ENCODE results near the gene UBASH3A.

Gene UBASH3A

DNA sequence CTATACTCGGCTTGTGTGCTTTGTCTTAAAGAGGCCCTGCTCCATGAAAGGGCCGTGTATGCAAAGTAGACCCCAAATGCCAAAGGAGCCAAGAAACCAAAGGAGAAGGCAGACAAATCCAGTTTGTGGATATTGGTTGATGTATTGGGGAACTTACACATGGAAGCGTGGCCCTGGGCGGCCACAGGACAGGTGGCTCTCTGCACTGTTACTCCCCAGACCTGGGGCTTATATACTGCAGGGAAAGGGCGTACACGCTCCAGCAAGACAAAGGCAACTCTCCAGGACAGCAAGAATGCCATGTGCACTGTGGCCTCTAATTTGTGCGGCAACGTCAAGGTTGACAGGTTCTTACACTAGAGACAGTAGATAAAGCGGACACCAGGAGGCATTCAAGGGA, 67.5 kb downstream of the UBASH3A start:
- DNase-seq, result no peak

DNA sequence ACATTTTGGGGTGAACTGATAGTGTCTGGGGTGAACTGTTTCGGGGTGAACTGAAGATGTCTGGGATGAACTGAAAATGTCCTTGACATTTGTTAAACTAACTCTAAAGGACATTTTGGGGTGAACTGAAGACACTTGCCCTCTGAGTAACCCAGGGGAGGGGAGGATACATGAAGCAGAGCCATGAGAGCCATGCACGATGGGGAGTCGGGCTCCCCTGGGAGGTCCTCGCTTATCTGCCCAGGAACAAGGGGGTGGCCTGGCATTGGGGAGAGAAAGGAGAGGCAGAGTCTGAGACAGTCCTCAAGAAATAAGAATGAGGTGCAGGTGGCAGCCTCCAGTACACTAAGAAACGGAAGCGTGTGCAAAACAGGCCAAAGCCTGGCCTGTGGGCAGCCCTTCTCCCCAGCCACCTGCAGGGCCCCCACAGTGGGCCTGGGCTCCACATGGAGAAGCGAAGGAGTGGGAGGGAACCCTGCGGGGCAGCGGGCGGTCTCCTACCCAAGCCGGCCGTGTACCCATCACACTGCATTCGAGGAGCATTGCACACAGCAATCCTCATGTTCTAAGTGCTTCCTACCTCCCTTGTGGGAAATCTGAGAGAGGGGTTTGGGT, 68.1 kb downstream of the UBASH3A start:
- no peak for DNase-seq

DNA sequence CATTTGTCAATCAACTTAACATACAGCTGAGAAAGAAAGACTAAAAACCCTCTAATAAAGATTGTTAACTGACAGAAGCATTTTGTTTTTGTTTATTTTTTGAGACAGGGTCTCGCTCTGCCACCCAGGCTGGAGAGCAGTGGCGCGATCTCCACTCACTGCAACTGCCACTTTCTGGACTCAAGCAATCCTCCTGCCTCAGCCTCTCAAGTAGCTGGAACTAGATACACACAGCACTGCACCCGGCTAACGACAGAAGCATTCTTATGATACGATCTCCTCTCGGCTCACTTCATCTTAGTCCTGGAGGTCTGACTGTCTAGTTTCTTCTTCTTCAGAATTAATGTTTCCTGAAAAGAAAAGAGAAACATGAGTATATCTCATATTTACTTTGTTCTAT, 68.8 kb downstream of the UBASH3A start:
- no peak for DNase-seq

DNA sequence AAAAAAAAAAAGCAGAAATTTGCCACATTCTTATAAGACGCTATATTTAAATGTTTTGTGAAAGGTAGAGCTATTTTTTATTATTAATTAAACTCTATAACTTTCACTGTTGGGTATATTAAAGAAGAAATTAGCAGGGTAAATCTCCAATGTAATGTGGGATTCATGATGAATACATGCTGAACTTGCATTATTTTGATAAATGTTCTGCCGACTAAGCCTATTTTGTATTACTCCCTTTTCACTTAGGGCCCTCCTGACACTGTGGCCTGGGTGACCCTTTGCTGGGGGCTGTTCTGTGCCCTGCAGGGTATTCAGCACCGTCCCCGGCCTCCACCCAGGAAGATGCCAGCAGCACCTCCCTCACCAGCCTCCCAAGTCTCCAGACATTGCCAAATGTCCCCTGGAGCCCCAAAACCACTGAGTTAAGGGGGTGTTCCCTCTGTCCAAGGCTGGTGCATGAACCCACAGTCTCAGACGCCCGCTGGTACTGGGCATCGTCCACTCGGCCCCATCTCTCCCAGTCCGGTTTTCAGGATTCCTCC, 69.9 kb downstream of the UBASH3A start:
- DNase-seq, result no peak

DNA sequence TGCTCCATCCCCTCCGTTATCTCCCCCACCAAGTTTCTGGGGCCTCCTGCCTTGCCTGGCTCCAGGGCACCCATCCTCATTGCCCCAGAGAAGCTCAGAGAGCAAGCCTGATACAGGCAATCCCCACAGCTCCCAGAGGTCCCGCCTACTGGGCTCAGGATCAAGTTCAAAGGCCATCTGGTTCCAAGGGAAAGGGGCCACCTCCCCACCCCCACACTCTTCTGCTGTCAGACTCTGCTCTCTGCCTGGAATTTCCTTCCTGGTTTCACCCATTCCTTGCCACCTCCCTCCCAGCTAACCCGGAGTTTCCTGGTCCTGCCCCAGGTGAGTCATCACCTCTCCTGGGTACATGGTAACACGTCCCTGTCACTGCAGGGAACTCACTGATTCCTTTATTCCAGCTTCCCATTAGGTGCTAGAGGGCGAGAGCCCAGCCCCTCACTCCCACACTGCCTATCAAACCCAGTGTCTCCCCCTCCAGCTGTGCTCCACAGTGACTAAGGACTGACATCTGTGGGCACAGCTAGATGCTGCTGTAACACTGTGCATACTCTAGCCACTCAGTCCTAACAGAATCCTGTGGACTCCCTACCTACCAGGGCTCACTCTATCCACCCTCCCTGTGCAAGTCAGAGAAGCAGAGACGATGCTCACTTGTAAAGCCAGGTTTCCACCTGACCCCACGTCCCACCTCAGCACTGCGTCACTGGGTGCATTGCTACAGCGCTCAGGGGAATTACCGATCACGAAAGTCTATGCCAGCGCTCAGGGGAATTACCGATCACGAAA, 70.5 kb downstream of the UBASH3A start:
- peak; percentile 90 for DNase-seq

DNA sequence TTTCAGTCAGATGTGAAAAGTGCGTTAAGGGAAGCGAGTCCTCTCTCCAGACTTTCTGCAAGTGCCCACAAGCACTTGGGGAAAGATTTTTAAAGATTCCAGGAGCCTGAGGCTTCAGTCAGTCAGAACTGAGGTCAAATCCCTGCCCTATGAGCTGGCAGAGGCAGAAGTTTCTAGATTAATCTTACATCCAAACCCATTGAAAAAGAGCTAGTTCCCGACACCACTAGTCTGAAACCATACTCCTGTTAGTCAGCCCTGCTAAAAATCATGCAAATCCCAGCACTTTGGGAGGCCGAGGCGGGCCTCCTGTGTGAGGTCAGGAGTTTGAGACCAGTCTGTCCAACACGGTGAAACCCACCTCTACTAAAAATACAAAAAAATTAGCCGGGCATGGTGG, 71.3 kb downstream of the UBASH3A start:
- DNase-seq, result no peak

DNA sequence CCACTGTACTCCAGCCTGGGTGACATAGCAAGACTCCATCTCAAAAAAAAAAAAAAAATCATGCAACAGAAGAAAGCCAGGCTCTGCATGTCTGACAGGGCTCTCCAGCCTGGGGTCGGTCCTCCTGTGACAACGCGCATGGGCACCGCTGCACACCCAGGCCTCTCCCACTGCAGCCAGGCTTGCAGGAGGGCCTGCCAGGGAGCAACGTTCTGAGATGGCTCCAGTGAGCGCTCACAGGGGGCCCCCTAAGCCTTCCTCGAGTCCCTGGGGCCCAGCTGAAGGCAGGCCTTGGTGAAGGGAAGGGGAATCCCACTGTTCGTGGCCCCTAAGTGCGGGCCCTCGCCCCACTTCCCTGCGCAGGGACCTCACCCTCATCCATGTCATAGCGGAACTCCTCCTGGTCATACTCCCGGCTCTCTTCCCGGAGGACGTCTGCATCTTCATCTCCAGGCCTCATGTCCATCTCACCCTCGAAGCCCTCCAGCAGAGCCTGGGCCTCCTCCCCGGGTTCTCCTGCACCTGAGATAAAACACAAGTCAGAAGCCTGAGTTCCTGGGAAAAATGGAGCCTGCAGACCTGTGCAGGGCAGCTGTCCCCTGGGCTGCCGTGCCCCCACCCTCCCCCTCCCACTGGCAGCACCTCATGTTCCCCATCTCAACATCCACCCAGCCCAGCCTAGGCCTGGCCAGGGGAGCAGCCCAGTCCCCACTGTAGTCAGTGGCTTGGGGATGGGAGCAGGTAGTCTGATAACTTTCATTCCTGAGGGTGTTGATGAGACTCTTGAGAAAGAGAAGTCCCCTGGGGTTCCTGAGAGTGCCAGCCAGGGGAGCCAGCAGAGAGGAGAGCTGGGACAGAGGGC, 72.1 kb downstream of the UBASH3A start:
- DNase-seq, result no peak

DNA sequence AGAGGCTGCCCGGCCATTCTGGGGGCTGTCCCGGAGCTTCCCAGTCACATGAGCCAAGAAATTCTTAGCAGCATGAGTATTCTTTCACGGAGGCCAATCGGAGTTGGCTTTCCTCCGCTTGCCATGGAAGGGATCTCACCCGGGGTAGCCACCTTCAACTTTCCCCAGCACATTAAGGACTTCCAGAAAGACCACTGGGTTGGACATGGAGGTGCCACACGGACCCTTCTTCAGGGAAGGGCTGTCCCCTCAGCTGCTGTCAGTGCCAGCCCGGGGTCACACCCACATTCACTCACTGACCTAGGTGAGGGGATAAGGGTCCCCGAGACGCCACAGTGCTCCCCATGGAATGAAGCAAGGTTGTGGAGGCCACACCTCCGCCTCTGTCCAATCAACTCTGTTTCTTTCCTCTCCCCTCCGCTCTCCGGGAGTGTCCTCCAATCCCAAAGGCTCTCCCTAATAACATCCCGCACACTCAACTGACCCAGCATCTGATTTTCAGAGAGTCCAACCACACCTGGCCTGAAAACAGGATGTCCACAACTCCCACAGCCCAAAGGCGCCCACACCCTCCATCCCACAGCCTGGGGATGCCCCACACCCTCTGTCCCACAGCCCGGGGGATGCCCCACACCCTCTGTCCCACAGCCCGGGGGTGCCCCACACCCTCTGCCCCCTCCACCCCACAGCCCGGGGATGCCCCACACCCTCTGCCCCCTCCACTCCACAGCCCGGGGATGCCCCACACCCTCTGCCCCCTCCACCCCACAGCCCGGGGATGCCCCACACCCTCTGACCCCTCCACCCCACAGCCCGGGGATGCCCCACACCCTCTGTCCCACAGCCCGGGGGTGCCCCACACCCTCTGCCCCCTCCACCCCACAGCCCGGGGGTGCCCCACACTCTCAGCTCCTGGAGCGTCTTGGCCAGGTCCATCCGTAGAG, 73.0 kb downstream of the UBASH3A start:
- DNase-seq, result no peak

DNA sequence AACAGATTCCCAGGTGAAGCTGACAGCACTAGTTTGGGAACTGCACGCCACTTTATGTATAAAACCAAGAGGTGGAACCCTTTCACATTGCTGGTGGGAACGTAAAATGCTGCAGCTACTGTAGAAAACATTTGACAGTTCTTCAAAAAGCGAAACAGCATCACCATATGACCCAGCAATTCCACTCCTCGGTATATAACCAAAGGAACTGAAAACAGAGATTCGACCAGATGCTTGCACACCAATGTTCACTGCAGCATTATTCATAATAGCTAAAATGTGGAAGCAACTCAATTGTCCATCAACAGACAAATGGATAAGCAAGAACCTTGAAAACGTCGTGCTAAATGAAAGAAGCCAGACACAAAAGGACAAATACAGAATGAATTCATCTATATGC, 74.8 kb downstream of the UBASH3A start:
- DNase-seq, result no peak

DNA sequence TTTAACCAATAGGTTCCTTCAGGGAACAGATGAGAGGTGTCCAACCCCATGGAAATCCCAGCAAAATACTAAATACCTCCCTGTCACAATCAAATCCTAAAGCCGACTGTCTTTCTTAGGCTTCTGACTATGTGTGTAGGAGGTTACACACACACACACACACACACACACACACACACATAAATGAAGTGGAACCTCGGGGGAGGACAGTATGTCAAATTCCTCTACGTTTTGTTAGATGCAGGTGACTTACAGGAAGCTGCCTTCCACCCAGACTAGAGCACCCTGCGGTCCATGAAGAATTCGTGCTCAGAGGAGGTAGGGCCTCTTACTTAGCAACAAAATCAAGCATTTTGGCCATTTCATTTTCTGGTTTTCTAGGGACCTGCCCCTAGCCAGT, 75.9 kb downstream of the UBASH3A start:
- DNase-seq, result no peak

DNA sequence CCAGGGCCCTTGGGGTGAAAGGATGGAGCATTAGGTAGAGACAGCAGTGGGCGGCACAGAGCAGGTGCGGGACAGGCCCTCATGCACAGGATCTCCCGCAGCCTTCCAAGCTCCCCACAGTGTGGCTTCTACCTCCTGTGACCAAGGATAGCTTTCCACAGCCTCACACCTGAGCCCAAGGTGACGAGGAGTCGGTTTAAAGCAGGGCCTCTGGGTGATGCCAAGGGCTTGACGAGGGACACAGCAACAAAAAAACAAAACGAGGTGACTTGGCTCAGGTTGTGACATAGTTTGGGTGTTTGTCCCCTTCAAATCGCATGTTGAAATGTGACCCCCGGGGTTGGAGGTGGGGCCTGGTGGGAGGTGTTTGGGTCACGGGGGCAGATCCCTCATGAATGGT, 77.0 kb downstream of the UBASH3A start:
- DNase-seq, result no peak

DNA sequence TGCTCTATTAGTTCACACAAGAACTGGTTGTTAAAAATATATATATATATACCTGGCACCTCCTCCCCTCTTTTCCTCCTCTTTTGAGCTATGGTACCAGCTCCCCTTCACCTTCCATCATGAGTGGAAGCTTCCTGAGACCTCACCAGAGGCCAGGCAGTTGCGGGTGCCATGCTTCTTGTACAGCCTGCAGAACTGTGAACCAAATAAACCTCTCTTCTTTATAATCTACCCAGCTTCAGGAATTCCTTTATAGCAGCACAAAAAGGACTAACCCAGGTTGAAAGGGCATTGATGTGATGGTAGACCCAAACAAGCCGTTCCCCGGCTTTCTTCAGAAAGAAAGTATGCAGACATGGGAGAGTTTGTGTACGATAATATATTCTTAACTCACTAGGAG, 77.5 kb downstream of the UBASH3A start:
- DNase-seq, result no peak

DNA sequence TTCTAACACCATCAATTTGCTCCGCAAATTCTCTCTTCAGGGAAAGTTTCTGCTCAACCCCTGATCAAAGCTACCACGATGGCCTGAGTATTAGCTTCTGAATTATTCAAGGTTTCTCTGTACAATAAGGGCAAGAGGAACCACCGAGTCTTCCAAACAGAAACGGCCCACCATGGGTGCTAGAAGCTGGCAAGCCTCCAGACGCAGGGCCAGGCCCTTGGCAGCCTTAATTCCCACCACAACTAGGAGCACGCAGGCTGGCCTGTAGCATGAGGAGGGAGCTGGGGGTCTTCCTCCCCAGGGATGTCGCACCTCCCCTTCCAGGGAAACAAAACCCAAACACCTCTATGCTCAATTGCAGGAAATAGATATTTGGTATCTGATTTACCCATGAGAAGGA, 81.3 kb downstream of the UBASH3A start:
- DNase-seq, result no peak

DNA sequence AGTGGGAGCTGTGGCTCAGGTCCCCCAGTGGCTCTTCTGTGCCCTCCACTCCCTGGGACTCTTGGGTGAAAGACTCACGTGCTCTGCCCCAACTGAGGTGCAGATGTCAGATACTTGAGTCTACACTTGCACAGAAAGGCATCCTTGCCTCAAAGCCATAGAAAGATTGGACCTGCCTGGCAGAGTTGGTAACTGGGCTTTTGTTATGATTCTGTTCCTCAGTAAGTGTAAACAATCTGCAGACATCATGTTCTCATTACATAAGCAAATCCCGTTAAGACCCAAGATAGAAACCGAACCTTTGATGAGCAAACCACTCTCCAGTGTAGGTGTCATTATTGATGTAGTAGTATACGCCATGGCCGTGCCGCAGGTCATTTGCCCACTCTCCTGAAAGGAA, 82.4 kb downstream of the UBASH3A start:
- no peak for DNase-seq

DNA sequence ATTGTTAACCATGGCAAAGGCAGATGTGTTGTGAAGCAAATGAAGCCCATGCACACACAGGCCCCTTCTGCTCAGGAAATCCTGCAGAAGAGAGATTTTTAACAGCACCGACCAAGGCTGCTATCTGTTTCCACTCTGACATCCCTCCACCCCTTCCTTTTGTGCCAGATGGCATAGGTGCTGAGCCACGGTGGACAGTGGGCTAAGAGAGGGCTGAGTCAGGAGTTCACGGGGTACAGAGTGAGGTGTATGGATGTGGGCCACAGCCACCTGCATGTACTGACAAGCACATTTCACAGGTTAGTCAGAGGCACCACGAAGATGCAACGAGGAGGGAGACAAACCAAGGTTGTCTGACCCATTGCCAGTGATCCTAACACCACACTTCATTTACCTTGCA, 82.8 kb downstream of the UBASH3A start:
- no peak for DNase-seq

DNA sequence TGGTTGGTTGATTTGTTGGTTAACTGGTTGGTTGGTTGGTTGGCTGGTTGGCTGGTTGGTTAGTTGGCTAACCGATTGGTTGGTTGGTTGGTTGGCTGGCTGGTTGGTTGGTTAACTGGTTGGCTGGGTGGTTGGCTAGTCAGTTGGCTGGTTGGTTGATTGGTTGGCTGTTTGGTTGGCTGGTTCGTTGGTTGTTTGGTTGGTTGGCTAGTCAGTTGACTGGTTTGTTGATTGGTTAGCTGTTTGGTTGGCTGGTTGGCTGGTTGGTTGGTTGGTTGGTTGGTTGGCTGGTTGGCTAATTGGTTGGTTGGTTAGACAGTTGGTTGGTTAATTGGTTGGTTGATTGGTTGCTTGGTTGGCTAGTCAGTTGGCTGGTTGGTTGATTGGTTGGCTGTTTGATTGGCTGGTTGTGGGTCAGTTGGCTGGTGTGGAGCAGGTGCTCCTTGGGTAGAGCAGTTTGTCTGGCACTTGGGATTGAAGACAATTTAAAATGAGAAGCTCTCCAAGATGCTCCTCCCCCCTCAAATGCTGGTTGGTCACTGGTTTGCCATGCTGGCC, 85.4 kb downstream of the UBASH3A start:
- no peak for DNase-seq

DNA sequence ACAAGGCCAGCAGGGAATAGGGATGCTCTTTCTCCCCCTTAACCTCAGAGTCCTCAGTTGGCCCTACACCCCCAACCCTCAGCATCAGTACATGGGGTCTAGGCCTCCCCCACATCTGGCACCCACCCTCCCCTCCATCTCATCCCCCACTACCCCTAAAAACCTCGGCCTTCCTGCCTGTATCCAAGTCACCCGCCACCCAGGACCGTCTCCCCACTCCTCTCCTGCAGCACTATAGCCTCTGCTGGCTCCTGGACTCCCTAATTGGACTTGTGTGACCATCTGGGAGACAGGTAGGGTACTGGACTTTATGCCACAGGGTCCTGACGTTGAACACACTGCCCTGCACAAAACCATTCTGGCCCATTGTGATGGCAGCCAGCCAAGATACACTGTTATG, 86.3 kb downstream of the UBASH3A start:
- DNase-seq, result no peak

DNA sequence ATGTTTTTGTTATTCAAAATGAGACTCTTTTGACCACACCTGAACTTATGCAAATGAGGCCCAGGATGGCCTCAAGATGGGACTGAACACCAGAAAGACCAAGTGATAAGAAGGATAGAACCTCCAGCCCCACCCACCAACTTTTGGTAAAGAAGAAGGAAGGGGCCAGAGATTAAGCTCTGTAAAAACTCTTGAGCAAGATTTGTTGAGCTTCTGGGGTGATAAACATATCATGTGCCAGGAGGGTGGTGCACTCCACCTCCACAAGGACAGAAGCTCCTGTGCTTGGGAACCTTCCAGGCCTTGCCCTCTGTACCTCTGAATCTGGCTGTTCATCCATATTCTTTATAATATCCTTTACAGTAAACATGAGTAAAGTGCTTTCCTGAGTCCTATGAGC, 87.0 kb downstream of the UBASH3A start:
- no peak for DNase-seq

DNA sequence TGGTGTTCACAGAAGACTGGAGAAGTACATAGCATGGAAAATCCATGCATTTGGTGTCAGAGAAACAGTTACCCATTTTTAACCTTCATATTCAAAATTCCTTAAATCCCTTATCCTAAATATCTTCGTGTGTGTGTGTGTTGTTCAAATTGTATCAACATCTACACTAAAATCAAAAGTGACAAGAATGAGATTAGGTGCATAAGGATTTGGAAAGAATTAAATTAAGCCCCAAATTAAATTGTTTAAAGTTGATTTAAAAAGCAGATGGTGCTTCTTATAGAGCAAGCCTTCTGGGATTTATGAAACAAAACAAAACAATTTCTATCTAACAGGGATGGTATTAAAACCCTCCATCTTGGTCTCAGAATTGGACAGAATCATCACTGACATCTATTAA, 87.6 kb downstream of the UBASH3A start:
- no peak for DNase-seq

DNA sequence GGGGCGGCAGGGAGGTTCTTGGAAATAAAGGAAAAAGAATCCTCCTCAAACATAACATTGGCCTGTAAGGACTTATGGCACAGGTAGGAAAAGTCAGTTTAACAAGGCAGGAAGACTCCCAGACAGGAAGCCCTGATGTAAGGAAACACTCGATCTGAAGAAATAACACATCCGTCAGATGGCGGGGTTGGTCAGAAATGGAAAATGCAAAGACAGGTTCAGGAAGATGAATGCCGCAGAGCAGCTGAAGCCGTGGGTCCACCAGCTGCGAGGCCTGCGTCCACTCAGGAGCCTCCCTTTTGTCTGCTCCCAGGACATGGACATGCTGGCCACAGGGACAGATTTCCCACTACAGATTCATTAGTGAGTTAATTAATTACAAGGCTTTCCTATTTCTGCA, 88.5 kb downstream of the UBASH3A start:
- no peak for DNase-seq

DNA sequence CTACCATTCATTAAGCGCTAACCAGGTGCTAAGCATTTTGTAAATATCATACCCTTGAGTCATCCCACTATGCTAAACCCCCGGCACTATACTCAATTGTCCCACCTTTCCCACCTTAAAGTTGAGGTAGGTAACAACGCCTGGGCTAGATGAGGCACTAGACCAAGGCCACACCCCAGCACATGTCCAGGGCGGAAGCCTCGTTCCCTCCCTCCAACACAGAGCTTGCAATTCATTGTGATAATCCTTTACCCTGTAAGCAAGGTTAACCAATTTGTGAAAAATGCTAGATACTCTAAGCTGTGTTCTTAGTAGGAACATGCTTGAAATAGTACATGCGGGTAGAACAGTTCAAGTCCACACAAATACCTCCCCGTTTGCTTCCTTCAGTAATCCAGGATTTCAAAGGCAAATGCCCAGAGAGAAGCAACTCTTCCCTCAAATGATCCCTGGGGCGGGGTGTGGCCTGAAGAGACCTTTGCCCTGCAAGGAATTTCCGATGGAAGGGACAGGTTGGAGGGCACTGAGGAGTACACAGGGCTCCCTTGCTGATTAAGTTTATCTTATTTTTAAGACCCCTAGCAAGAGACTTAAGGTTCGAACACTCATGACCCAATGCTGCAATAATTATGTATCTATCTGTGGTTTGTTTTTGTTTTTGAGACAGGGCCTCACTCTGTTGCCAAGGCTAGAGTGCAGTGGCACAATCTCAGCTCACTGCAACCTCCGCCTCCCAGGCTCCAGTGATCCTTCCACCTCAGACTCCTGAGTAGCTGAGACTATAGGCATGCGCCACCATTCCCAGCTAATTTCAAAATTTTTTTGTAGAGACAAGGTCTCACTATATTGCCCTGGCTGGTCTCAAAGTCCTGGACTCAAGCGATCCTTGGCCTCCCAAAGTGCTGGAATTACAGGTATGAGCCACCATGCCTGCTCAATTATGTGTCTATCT, 89.7 kb downstream of the UBASH3A start:
- no peak for DNase-seq

Measured in NCI-H69 (cell line).